SK-N-MC (cell line): Measurements from ENCODE around the gene GALNT18.

Source experiments
- DNase-seq: peaks from one replicate; pipeline ENCODE4 v3.0.0-alpha.2; 2011; ENCODE audit warnings: low read depth, low spot score
- H3K27ac ChIP-seq: fragments of 200-600 bp; sonication (generic); 2 replicates; pipeline ENCODE4 v1.5.1; 2016; ENCODE audit warnings: mixed run types
- H3K36me3 ChIP-seq: fragments of 200-600 bp; sonication (generic); 2 replicates; pipeline ENCODE4 v1.6.1; 2017; ENCODE audit warnings: antibody characterized with exemption, low read length, mixed read lengths; ENCODE audit not compliant: insufficient read depth
- H3K4me3 ChIP-seq: fragments of 200-600 bp; sonication (generic); 2 replicates; pipeline ENCODE4 v1.5.1; 2016
- H3K9ac ChIP-seq: fragments of 200-600 bp; sonication (generic); 2 replicates; pipeline ENCODE4 v1.8.0; 2017; ENCODE audit warnings: mixed run types, mixed read lengths; ENCODE audit not compliant: insufficient read length
- H3K9me3 ChIP-seq: fragments of 200-600 bp; sonication (generic); 2 replicates; pipeline ENCODE4 v1.6.1; 2017; ENCODE audit warnings: low read depth, mild to moderate bottlenecking, antibody characterized with exemption, low read length, moderate library complexity, mixed read lengths
- EZH2 ChIP-seq: fragments of 200-600 bp; sonication (generic); IDR thresholded peaks from one replicate; pipeline ENCODE4 v1.6.1; 2017; ENCODE audit warnings: antibody characterized with exemption
- FOXP2 ChIP-seq: optimal IDR thresholded peaks from 2 replicates; pipeline ENCODE3; 2011; ENCODE audit warnings: mild to moderate bottlenecking, moderate library complexity; ENCODE audit not compliant: insufficient read depth; ENCODE audit errors: extremely low read length, control extremely low read depth
- POLR2AphosphoS5 ChIP-seq: IDR thresholded peaks from 2 replicates; pipeline ENCODE4 v1.6.1; 2012; ENCODE audit warnings: mild to moderate bottlenecking, low read depth, low read length, borderline replicate concordance

The GALNT18 gene

GRCh38 chr11:11441516-11441915, 180.3 kb downstream of the GALNT18 start:
- no peaks in the 10 kb centered on the region for H3K9me3 ChIP-seq
- no peak overlapping the region for H3K27ac ChIP-seq
- H3K36me3 ChIP-seq, result no peaks in the 10 kb centered on the region
- H3K4me3 ChIP-seq, result no peak overlapping the region
- TF ChIP-seq FOXP2 (no peak), POLR2AphosphoS5 (no peak), EZH2 (no peak)
- no peak overlapping the region for H3K9ac ChIP-seq
- DNase-seq, result no peak

- H3K9me3 ChIP-seq, result no peaks in the 10 kb centered on the region
- no peak overlapping the region for H3K9ac ChIP-seq
- no peaks in the 10 kb centered on the region for H3K36me3 ChIP-seq
- no peak overlapping the region for H3K27ac ChIP-seq
- H3K4me3 ChIP-seq, result no peak overlapping the region
- TF ChIP-seq FOXP2, result no peak
- TF ChIP-seq EZH2, result no peak
- no peak for TF ChIP-seq POLR2AphosphoS5
- no peak for DNase-seq
Observed at GRCh38 chr11:11441091-11441490, 180.7 kb downstream of the GALNT18 start.

GRCh38 chr11:11440144-11440543, 181.7 kb downstream of the GALNT18 start:
- Histone ChIP-seq H3K9ac (no peak overlapping the region), H3K27ac (no peak overlapping the region), H3K4me3 (no peak overlapping the region), H3K9me3 (no peaks in the 10 kb centered on the region), H3K36me3 (no peaks in the 10 kb centered on the region)
- DNase-seq, result no peak
- TF ChIP-seq FOXP2 (no peak), POLR2AphosphoS5 (no peak), EZH2 (no peak)

GRCh38 chr11:11439591-11439990, 182.2 kb downstream of the GALNT18 start:
- Histone ChIP-seq H3K9ac (no peak overlapping the region), H3K27ac (no peak overlapping the region), H3K9me3 (no peaks in the 10 kb centered on the region), H3K36me3 (no peaks in the 10 kb centered on the region), H3K4me3 (no peak overlapping the region)
- no peak for TF ChIP-seq POLR2AphosphoS5
- no peak for TF ChIP-seq FOXP2
- no peak for TF ChIP-seq EZH2
- DNase-seq, result no peak

- Histone ChIP-seq H3K36me3 (no peaks in the 10 kb centered on the region), H3K9me3 (no peaks in the 10 kb centered on the region), H3K9ac (no peak overlapping the region), H3K27ac (no peak overlapping the region), H3K4me3 (no peak overlapping the region)
- no peak for TF ChIP-seq EZH2
- TF ChIP-seq POLR2AphosphoS5, result no peak
- no peak for TF ChIP-seq FOXP2
- no peak for DNase-seq
Observed at GRCh38 chr11:11436715-11437313, 185.0 kb downstream of the GALNT18 start.

- Histone ChIP-seq H3K27ac (no peak overlapping the region), H3K9ac (no peak overlapping the region), H3K36me3 (no peaks in the 10 kb centered on the region), H3K4me3 (no peak overlapping the region), H3K9me3 (no peaks in the 10 kb centered on the region)
- TF ChIP-seq EZH2 (no peak), FOXP2 (no peak), POLR2AphosphoS5 (no peak)
- DNase-seq, result no peak
Observed at GRCh38 chr11:11435635-11436034, 186.2 kb downstream of the GALNT18 start.

- H3K36me3 ChIP-seq, result no peaks in the 10 kb centered on the region
- no peak for DNase-seq
- H3K9ac ChIP-seq, result no peak overlapping the region
- TF ChIP-seq EZH2 (no peak), FOXP2 (no peak), POLR2AphosphoS5 (no peak)
- H3K27ac ChIP-seq, result no peak overlapping the region
- H3K4me3 ChIP-seq, result no peak overlapping the region
- no peaks in the 10 kb centered on the region for H3K9me3 ChIP-seq
Observed at GRCh38 chr11:11433960-11434359, 187.8 kb downstream of the GALNT18 start.

- no peak for DNase-seq
- Histone ChIP-seq H3K36me3 (no peaks in the 10 kb centered on the region), H3K4me3 (no peak overlapping the region), H3K9ac (no peak overlapping the region), H3K9me3 (no peaks in the 10 kb centered on the region), H3K27ac (no peak overlapping the region)
- TF ChIP-seq EZH2 (no peak), FOXP2 (no peak), POLR2AphosphoS5 (no peak)
Observed at GRCh38 chr11:11432621-11433319, 189.0 kb downstream of the GALNT18 start.

- Histone ChIP-seq H3K4me3 (no peak overlapping the region), H3K36me3 (no peaks in the 10 kb centered on the region), H3K9me3 (no peaks in the 10 kb centered on the region), H3K27ac (no peak overlapping the region), H3K9ac (no peak overlapping the region)
- no peak for DNase-seq
- TF ChIP-seq POLR2AphosphoS5 (no peak), EZH2 (no peak)
Observed at GRCh38 chr11:11430431-11430830, 191.4 kb downstream of the GALNT18 start.
